Neutrophil (primary cell): Measurements from ENCODE around the gene SIM2.

Experiments
- H3K27ac ChIP-seq: fragments of 200-600 bp; sonication (generic); 2 replicates; pipeline ENCODE4 v1.5.1; 2016; ENCODE audit warnings: mild to moderate bottlenecking, moderate library complexity
- H3K27me3 ChIP-seq: fragments of 200-600 bp; sonication (generic); 2 replicates; pipeline ENCODE4 v1.6.0; 2016; ENCODE audit warnings: mild to moderate bottlenecking
- H3K36me3 ChIP-seq: fragments of 200-600 bp; sonication (generic); 2 replicates; pipeline ENCODE4 v1.5.1; 2017
- H3K4me1 ChIP-seq, 2 experiments: fragments of 200-600 bp in 1 of 2; sonication (generic) in 1 of 2; 1 replicate in 1 of 2; 2 replicates in 1 of 2; pipeline versions ENCODE4 v1.5.1 to v1.6.1; 2013 to 2016; ENCODE audit warnings: low read depth in 1 of 2, low read length in 1 of 2, mild to moderate bottlenecking in 1 of 2, moderate library complexity in 1 of 2; ENCODE audit not compliant: control insufficient read depth in 1 of 2, insufficient read depth in 1 of 2
- H3K4me3 ChIP-seq, 2 experiments: fragments of 200-600 bp in 1 of 2; sonication (generic) in 1 of 2; 1 replicate in 1 of 2; 2 replicates in 1 of 2; pipeline ENCODE4 v1.5.1; 2013 to 2016; ENCODE audit warnings: low read depth in 1 of 2, low read length in 1 of 2, mild to moderate bottlenecking in 1 of 2, moderate library complexity in 1 of 2
- H3K9me3 ChIP-seq: fragments of 200-600 bp; sonication (generic); 2 replicates; pipeline ENCODE4 v1.5.1; 2016
- TF ChIP-seq, protein P1 (sequence below): fragments of 200-600 bp; sonication (generic); IDR thresholded peaks from 2 replicates; pipeline ENCODE4 v1.5.1; 2016; ENCODE audit warnings: antibody characterized with exemption

SIM2 gene

DNA sequence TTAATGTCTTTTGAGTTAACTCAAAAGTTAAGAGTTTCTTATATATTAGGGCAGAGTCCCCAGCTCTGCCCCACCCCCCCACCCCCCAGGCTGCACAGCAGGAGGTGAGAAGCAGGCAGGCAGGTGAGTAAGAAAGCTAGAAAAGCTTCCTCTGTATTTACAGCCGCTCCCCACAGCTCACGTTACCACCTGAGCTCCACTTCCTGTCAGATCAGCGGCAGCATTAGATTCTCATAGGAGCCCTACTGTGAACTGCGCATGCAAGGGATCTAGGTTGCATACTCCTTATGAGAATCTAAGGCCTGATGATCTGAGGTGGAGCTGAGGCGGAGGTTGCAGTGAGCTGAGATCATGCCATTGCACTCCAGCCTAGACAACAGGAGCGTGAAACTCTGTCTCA lies 81.9 kb downstream of the SIM2 start:
- TF ChIP-seq, protein P1, sequence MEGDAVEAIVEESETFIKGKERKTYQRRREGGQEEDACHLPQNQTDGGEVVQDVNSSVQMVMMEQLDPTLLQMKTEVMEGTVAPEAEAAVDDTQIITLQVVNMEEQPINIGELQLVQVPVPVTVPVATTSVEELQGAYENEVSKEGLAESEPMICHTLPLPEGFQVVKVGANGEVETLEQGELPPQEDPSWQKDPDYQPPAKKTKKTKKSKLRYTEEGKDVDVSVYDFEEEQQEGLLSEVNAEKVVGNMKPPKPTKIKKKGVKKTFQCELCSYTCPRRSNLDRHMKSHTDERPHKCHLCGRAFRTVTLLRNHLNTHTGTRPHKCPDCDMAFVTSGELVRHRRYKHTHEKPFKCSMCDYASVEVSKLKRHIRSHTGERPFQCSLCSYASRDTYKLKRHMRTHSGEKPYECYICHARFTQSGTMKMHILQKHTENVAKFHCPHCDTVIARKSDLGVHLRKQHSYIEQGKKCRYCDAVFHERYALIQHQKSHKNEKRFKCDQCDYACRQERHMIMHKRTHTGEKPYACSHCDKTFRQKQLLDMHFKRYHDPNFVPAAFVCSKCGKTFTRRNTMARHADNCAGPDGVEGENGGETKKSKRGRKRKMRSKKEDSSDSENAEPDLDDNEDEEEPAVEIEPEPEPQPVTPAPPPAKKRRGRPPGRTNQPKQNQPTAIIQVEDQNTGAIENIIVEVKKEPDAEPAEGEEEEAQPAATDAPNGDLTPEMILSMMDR: no peak
- Histone ChIP-seq H3K4me1 (no peaks in the 10 kb centered on the region), H3K36me3 (no peaks in the 10 kb centered on the region), H3K27ac (no peak overlapping the region), H3K27me3 (no peaks in the 10 kb centered on the region), H3K9me3 (no peaks in the 10 kb centered on the region), H3K4me3 (no peak overlapping the region)

- TF ChIP-seq, protein P1: no peak
- Histone ChIP-seq H3K27ac (no peak overlapping the region), H3K4me3 (no peak overlapping the region)
Measured at GRCh38 chr21:36783612-36784374, 84.9 kb downstream of the SIM2 start.

GRCh38 chr21:36784947-36785346 lies 86.0 kb downstream of the SIM2 start:
- TF ChIP-seq, protein P1: no peak
- Histone ChIP-seq H3K27ac (no peak overlapping the region), H3K4me3 (no peak overlapping the region)

More at GRCh38 chr21:36783612-36784374, 84.9 kb downstream of the SIM2 start:
- Histone ChIP-seq H3K36me3 (no peaks in the 10 kb centered on the region), H3K27me3 (no peaks in the 10 kb centered on the region), H3K4me1 (no peaks in the 10 kb centered on the region), H3K9me3 (no peaks in the 10 kb centered on the region)

DNA sequence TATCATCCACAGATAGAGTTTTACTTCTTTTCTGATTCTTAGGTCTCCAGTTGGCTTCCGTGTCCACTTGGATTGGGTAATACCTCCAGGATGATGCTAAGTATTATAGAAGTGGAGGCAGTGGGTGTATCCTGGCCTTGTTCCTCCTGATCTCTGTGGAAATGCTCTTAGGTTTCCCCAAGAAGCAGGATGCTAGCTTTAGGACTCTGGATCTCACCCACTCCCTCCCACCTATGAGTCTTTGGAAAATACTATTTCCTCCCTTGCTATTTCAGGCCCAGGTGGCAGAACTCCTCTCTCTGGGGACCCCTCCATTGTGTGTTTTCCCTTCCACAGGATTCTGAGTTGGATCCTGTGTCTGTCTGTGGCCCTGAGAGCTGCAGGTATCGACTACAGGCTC lies 86.7 kb downstream of the SIM2 start:
- no peaks in the 10 kb centered on the region for H3K27me3 ChIP-seq
- TF ChIP-seq, protein P1: no peak
- no peak overlapping the region for H3K27ac ChIP-seq
- no peaks in the 10 kb centered on the region for H3K9me3 ChIP-seq
- H3K4me3 ChIP-seq: no peak overlapping the region
- H3K4me1 ChIP-seq: no peaks in the 10 kb centered on the region
- no peaks in the 10 kb centered on the region for H3K36me3 ChIP-seq

More at GRCh38 chr21:36784947-36785346, 86.0 kb downstream of the SIM2 start:
- Histone ChIP-seq H3K4me1 (no peaks in the 10 kb centered on the region), H3K36me3 (no peaks in the 10 kb centered on the region), H3K27me3 (no peaks in the 10 kb centered on the region), H3K9me3 (no peaks in the 10 kb centered on the region)

GRCh38 chr21:36786186-36786585 lies 87.3 kb downstream of the SIM2 start:
- Histone ChIP-seq H3K27ac (no peak overlapping the region), H3K9me3 (no peaks in the 10 kb centered on the region), H3K36me3 (no peaks in the 10 kb centered on the region), H3K27me3 (no peaks in the 10 kb centered on the region), H3K4me1 (no peaks in the 10 kb centered on the region), H3K4me3 (no peak overlapping the region)
- TF ChIP-seq, protein P1: no peak
